ENCODE results near the gene UBE2G2. TPM values are rescaled to one million over a fixed set of nuclear protein-coding genes. Genes with fewer than 3 reads are reported as not detected.

UBE2G2 gene
- total RNA-seq, 3 donors from 2014 or later, result 64.2 to 85.4 (median 66.8) TPM

- H3K4me3 ChIP-seq, result no peak overlapping the region
- intact Hi-C loops (cut with DNase I, micrococcal nuclease), result no loop called here
- H3K4me1 ChIP-seq (ENCODE audit: low read depth), result no peaks in the 10 kb centered on the region
- H3K36me3 ChIP-seq (ENCODE audit: low read depth), result no peaks in the 10 kb centered on the region
- H3K9me3 ChIP-seq, result no peaks in the 10 kb centered on the region
- TF ChIP-seq, protein P1, sequence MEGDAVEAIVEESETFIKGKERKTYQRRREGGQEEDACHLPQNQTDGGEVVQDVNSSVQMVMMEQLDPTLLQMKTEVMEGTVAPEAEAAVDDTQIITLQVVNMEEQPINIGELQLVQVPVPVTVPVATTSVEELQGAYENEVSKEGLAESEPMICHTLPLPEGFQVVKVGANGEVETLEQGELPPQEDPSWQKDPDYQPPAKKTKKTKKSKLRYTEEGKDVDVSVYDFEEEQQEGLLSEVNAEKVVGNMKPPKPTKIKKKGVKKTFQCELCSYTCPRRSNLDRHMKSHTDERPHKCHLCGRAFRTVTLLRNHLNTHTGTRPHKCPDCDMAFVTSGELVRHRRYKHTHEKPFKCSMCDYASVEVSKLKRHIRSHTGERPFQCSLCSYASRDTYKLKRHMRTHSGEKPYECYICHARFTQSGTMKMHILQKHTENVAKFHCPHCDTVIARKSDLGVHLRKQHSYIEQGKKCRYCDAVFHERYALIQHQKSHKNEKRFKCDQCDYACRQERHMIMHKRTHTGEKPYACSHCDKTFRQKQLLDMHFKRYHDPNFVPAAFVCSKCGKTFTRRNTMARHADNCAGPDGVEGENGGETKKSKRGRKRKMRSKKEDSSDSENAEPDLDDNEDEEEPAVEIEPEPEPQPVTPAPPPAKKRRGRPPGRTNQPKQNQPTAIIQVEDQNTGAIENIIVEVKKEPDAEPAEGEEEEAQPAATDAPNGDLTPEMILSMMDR (IDR thresholded peaks at IDR 0.05), result no peak
- ATAC-seq, result no peak
- no peak for DNase-seq
Observed at GRCh38 chr21:44727321-44727720, 74.3 kb downstream of the UBE2G2 start.

DNA sequence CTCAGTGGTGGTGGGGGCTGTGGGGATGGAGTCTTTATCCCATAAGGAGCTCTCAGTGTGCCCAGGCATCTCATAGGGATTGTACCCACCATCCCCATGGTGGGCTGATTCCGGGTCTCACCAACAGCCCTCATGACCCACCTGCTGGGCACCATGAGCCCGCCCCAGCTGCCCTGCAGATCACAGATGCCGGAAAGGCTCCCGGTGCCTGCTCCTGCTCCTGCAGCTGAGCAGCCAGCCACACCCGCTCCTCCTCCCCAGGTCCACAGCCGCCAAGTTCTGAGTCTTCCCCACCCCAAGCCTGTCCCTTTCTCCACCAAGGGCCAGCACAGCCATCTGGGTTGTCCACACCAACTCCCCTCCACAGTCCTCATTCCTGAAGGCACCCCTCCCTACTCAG, 74.8 kb downstream of the UBE2G2 start:
- Histone ChIP-seq H3K4me1 (ENCODE audit: low read depth) (no peaks in the 10 kb centered on the region), H3K9me3 (no peaks in the 10 kb centered on the region), H3K4me3 (no peak overlapping the region), H3K36me3 (ENCODE audit: low read depth) (no peaks in the 10 kb centered on the region)
- DNase-seq (no peak), ATAC-seq (no peak)
- intact Hi-C loops (cut with DNase I, micrococcal nuclease), result no loop called here
- TF ChIP-seq, protein P1 (IDR thresholded peaks at IDR 0.05), result no peak

DNA sequence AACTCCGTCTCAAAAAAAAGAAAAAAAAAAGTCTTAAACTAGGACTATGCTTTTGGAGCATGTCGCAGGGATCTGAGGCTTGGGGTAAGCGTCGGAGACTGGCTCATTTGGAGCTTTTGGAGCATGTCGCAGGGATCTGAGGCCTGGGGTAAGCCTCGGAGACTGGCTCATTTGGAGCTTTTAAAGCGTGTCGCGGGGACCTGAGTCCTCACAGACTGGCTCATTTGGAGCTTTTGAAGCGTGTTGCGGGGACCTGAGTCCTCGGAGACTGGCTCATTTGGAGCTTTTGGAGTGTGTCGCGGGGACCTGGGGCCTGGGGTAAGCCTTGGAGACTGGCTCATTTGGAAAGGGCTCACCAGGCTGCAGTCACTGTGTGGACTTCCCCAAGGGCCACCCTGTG, 76.7 kb downstream of the UBE2G2 start:
- DNase-seq (no peak), ATAC-seq (no peak)
- Histone ChIP-seq H3K4me1 (ENCODE audit: low read depth) (no peaks in the 10 kb centered on the region), H3K9me3 (no peaks in the 10 kb centered on the region), H3K36me3 (ENCODE audit: low read depth) (no peaks in the 10 kb centered on the region), H3K4me3 (no peak overlapping the region)
- intact Hi-C loops (cut with DNase I, micrococcal nuclease), result no loop called here
- TF ChIP-seq, protein P1 (IDR thresholded peaks at IDR 0.05), result no peak

DNA sequence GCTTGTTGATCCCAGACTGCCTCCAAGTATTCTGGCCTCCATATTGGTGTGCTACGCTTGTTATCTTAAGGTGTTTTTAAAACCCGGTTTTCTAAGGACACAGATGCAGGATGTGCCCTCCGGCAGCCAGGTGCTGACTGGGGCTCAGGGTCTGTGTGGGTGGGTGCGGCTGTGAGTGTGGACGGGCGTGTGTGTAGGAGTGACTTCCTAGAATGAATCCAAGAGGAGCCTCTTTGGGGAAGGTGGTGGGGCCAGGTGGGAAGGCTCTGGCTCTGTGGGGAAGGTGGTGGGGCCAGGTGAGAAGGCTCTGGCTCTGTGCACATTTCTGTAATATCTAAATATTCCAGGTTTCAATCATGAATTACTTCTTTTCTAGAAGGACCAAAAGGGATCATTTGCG, 77.4 kb downstream of the UBE2G2 start:
- DNase-seq (no peak), ATAC-seq (no peak)
- intact Hi-C loops (cut with DNase I, micrococcal nuclease), result no loop called here
- Histone ChIP-seq H3K36me3 (ENCODE audit: low read depth) (no peaks in the 10 kb centered on the region), H3K4me3 (no peak overlapping the region), H3K9me3 (no peaks in the 10 kb centered on the region), H3K4me1 (ENCODE audit: low read depth) (no peaks in the 10 kb centered on the region)
- TF ChIP-seq, protein P1 (IDR thresholded peaks at IDR 0.05), result no peak

DNA sequence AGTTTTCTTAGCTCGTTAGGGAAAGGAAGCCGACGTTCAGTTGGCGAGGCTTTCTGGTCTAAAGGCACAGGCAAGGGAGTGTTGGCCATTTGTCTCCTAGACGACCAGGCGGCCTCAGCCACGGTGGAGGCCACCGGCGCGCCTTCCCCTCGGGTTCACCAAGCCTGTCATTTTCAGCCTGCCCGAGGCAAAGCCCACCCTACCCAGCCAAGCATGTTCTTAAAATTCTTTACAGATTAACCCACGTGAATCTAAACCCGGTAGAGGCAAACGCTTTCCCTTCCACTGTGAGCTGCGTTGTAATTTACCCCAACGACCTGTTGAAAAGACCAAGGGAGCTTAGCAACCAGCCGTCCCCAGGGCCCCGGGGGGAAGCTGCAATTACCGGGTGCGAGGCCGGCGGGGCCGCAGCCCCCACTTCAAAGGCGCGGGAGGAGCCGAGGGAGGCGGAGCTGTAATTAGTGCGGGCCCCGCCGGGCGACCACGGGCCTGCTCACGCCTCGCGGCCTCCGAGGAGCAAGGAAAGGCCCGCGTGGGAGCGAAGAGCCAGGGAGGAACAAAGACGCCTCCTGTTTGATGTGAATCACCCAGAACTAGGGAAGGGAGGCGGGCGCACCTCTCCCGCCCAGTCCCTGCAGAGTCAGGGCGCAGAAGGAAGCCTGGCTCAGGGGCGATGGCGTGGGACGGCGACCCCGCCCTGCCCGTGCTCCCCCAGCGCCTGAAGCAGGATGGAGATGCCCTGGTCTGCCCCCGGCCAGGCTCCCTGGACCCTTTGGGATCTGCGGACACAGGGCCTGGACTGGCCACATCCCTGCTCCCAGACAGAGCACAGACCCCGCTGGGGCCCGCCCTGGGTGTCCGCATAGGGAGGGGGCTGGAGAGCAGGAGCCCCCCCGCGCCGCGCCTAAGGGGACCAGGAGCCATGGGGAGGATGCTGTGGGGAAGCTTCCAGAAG, 78.2 kb downstream of the UBE2G2 start:
- H3K36me3 ChIP-seq (ENCODE audit: low read depth), result no peaks in the 10 kb centered on the region
- no peak for DNase-seq
- TF ChIP-seq, protein P1 (IDR thresholded peaks at IDR 0.05), result no peak
- intact Hi-C loops (cut with DNase I, micrococcal nuclease), result no loop called here
- ATAC-seq, result no peak
- no peak overlapping the region for H3K4me3 ChIP-seq
- no peaks in the 10 kb centered on the region for H3K9me3 ChIP-seq
- no peaks in the 10 kb centered on the region for H3K4me1 ChIP-seq (ENCODE audit: low read depth)
